OCI-M1 (cell line): ENCODE data around the gene NAT10.
A peak's percentile ranks its signal among the peaks of the same experiment; 100 is the strongest.

Experiments used
- DNase-seq: peaks from one replicate; lab custom pipeline; 2025; lab: John Stamatoyannopoulos, UW

The NAT10 gene

DNA sequence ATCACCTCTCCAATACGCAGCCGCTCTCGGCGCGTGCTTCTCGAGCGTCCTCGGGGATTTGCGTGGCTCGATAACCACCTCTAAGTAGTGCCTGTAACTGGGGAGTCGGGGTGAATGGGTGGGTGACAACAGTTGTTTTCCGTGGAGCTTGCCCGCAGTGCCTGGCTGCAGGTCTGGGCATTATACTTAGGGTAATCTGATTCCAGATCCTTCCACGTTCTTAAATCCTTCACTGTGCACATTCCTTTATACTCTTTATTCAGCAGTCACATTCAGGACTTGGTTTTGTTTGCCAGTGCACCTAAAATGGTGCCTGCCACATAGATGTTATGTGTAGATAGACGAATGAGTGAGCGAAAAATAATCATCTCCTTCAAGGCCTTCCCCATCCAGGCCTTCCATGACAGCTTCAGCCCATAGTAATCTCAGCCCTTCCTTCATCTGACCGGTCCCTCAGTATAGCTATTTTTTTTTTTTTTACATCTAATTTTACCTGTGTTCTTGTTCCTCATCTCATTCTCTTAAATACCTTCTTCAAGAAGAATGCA is 602 bp downstream of the NAT10 start:
- peak; percentile 60 for DNase-seq

- DNase-seq, result no peak
Measured at GRCh38 chr11:34111722-34112270, 6.4 kb downstream of the NAT10 start.

GRCh38 chr11:34114014-34114413 is 8.6 kb downstream of the NAT10 start:
- DNase-seq, result no peak

- no peak for DNase-seq
Measured at GRCh38 chr11:34114471-34114870, 9.0 kb downstream of the NAT10 start.

- DNase-seq, result no peak
Measured at GRCh38 chr11:34120651-34121050, 15.2 kb downstream of the NAT10 start.

DNA sequence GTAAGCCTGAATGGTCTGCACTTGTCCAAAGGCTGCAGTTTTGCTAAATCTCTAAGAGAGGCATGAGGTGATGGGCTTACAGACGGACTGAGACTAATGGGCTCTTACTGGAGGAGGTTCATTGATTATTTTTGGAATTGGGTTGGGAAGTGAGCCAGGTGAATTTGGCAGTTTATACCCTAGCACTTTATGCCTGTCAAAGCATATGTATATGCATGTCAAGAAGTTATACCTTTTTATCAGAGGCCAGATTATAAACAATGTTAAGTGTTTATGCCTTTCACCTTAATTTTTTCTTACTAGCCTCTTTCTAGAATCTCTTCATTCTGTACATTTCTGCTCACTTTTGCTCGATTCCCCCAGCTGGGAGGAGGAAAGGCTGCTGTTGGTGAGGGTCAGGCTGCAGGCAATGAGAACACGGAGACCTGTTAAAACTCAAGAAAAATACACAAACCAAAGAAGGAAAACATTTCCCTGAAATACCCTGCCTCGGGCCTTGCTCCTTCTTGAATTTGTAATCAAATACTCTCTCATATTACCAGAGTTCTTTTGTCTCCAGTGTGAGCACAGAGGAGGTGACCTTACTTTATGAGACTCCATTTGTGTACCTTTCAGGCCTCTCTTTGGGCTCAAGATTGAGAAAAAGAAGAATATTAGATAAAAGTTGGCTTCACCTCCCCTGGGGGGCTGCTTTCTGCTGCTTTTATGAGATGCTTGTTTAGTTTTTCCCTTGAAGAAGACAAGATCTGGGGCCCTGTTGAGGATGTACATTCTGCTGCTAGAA is 19.6 kb downstream of the NAT10 start:
- DNase-seq, result no peak

DNA sequence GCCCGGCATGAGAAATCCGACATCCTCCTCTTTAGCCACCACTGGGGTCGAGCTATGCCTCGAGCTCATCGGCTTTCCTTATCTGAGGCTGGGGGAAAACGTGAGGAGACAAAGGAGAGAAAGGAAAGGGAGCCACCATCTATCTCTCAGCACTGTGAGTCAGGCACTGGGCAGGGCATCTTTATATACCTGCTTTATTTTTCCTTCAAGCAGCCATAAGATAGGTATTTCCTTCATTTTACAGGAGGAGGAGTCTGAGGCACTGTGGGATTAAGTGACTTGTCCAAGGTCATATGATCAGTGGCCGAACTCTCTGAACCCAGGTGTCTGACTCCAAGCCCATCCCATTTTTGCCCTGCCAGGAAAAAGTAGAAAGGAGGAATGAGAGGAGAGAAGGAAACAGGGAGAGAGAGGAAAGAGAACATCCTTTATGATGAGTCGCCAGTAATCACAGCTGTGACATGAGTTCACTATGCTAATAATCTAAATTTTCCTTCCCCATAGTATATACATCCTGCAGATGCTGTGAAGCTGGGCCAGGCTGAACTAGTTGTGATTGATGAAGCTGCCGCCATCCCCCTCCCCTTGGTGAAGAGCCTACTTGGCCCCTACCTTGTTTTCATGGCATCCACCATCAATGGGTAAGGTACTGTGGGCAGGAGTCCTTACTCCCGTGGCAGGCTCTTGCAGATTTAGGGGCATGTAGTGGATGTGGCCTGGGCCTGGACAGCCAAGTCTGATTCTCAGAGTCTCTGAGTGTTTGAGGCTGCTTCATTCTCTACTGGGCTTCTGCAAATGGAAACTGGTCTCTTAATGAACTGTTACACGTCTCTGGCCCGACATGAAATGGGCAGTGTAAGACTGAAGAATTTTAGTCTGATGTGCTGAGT is 21.8 kb downstream of the NAT10 start:
- DNase-seq, result no peak

DNA sequence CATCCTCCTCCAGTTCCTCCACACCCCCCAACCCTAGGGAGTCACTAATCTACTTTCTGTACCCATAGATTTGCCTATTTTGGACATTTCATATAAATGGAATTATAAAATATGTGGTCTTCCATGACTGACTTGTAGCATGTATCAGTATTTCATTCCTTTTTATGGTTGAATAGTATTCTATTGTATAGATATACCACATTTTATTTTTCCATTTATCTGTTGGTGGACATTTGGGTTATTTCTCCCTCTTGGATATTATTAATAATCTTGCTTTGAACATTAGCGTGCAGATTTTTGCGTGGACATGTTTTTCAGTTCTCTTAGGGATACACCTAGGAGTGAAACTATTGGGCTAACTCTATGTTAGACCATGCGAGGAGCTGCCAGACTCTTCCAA is 23.4 kb downstream of the NAT10 start:
- no peak for DNase-seq

DNA sequence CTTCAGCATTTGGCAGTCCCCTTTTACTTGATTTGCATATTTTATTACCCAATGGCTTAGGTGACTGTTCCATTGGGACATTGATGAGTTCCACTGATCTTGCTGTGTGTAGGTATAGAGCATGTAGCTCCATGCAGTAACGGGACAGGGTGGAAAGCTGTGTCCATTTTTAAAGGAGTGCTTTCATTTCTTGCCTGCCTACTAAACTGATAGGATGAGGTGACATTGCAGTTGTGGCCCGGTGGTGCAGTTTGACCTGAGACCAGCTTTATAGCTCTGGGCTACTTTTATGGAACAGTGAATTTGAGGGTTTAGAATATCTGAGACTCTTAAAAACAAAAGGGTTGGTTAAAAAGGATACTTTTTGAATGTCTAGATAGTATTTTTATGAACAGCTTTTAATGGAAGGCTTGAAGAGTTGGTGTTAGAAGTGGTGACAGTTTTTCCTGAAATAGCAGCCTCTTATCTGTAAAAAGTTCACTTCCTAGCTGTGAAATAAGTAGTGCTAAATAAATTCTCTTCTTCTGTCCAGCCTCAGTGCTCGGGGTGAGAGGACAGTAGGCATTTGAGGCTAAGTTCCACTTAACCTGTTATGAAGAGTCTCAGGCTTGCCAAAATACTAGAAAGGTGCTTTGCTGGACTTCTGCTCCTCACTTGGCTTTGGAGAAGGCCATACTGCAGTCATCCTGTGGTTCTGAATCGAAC is 27.0 kb downstream of the NAT10 start:
- DNase-seq, result no peak

DNA sequence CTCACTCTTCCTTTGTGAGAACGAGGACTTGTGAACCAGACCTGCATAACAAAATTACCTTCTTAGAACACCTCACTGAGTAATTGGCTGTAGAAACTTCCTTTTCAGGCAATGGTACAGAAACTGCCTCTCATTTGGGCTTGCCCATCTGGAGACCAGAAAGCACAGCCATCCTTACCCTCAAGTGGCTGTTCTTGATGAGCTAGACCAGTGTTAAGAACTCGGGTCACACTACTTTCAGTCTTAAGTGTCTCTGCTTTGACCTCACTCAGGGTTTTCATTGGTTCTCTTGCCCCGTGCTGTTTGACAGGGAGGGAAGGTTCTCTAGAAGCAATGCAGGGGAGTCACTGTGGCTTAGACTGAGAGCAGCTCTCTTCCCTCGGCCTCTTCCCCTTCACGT is 29.3 kb downstream of the NAT10 start:
- DNase-seq, result no peak

- DNase-seq, result no peak
Measured at GRCh38 chr11:34135439-34135838, 30.0 kb downstream of the NAT10 start.

DNA sequence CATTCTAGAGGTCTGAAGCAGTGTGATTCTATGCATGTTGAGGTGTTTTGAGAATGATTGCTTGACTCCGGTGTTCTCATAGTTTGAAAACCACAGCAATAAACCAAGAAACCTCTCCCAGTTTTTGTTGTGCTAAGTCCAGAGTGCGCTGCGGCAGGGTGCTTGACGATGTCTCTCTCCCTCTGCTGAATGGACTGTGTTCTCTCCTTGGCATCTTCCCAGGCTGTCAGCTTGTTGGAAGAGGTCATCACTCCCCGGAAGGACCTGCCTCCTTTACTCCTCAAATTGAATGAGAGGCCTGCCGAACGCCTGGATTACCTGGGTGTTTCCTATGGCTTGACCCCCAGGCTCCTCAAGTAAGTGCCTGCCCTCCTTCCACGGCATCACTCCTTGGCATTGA is 31.0 kb downstream of the NAT10 start:
- DNase-seq, result no peak

DNA sequence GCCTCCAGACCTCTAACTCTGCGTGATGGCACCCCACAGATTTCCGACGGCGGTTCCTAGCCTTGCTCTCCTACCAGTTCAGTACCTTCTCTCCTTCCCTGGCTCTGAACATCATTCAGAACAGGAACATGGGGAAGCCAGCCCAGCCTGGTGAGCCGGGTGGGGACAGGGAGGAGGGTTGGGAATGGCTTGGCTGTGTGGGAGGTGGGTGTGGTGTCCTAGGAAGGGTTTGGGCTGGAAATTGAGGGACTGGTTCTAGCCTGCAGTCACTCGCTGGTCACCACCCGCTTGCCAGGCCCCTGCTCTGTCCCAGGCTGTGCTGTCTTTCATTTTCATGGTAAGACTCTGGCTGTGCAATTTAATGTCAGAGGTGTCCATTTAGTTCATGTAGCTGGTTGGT is 33.9 kb downstream of the NAT10 start:
- DNase-seq, result no peak

DNA sequence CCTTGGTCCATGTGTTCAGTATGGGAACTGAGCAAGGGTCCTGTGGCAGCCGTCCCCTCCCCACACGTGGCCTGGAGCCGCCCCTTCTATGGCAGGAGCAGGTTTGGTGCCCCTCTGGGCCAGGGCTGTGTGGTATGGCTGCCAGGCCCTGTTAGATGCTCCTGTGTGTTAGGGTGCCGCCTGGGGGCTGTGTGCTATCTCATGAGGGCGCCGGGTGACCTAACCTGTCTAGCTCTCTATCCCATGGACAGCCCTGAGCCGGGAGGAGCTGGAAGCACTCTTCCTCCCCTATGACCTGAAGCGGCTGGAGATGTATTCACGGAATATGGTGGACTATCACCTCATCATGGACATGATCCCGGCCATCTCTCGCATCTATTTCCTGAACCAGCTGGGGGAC is 34.7 kb downstream of the NAT10 start:
- no peak for DNase-seq

DNA sequence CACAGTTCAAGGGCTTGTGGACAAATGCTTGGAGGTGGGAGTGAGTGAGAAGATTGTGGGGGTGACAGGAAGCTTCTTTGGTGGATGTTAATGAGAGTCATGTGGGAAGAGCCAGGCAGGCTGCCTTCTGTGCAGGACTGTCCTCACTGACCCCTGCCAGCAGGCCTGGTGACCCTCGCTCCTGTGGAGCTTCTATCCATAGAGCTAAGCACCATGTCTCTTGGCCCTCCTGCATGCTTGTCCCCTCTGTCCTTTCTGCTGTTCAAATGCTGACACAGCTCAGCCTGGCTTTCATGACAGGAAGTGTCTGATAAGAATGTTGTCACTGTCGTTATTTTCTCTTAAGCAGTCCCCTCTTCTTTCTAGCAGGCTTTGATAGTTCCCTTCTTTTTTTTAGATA is 37.6 kb downstream of the NAT10 start:
- DNase-seq, result no peak

GRCh38 chr11:34145073-34145472 is 39.6 kb downstream of the NAT10 start:
- DNase-seq, result no peak

DNA sequence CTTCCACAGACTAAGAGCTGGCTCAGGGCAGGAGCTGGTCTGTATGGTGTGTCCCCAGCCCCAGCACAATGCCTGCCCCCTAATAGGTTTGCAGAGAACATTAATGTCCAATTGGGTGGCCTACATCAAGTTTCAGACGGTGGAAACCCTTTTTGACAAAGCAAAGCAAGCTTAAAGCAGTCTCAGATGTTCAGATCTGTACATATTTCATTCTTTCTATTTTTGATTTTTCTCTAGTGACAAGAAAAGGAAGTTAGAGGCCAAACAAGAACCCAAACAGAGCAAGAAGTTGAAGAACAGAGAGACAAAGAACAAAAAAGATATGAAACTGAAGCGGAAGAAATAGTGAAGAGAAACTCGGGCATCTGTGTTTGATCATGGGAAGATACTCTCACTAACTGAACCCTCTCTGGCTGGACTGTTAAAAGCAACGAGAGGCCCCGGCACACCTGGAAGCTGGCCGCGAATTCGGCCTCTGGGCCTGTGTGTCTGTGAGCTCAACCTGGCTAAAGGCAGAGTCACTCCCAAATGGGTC is 40.5 kb downstream of the NAT10 start:
- DNase-seq, result no peak

DNA sequence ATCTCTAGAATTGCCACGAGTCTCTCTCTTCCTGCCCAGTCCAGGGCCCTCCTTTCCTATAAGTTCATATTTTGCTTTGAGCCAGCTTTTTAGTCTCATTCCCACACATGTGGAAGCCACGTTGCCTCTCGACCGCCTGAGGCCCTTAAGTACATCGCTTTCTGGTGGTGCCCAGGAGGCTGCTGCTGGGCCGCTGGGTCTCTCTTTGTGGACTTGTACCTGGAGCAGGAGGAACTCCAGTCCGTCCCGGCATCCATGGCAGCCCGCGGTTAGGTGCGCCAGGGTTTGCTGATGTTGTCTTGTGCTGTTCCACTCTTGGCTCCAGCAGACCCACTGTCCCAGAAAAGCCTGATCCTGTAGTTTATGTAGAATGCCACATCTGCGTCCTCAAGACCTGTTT is 41.0 kb downstream of the NAT10 start:
- no peak for DNase-seq

- DNase-seq, result no peak
Measured at GRCh38 chr11:34146866-34147265, 41.4 kb downstream of the NAT10 start.

DNA sequence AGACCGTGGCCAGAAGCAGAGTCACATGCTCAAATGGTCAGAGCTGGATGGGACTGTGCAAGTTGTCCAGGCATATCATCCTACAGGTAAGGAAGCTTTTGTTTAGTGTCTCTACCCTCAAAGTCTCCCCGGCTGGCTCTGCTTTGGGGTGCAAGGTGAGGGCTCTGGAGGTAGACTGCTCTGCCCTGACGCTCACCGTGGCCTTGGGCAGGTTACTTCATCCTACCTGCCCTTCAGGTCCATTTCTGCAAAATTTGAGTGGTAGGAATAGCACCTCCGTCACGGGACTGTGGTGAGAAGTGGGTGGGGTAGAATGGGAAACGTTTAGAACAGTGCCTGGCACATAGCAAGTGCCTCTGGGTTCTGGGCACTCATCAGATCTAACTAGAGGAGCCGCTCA is 42.2 kb downstream of the NAT10 start:
- DNase-seq, result no peak

- DNase-seq, result no peak
Measured at GRCh38 chr11:34148504-34149165, 43.2 kb downstream of the NAT10 start.
